ENCODE measurements around the gene MRPS6.

DNA sequence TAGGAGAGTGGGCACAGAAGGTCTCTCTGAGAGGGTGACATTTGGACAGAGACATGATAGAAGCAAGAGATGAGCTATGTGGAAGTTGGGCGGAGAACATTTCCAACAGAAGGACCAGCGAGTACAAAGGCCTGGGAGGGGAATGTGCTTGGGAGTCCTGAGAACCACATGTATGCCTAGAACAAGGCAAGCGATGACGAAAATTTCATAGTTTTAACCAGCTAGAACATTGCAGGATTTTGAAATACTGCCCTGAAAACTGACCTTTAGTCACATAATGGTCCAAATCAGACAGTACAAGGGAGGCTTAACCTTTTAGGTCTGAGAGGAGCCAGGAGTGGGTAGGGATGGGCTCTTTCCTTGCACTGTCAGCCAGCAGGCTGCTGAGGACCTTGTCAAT is 68.0 kb downstream of the MRPS6 start:
- TF ChIP-seq, protein P1, sequence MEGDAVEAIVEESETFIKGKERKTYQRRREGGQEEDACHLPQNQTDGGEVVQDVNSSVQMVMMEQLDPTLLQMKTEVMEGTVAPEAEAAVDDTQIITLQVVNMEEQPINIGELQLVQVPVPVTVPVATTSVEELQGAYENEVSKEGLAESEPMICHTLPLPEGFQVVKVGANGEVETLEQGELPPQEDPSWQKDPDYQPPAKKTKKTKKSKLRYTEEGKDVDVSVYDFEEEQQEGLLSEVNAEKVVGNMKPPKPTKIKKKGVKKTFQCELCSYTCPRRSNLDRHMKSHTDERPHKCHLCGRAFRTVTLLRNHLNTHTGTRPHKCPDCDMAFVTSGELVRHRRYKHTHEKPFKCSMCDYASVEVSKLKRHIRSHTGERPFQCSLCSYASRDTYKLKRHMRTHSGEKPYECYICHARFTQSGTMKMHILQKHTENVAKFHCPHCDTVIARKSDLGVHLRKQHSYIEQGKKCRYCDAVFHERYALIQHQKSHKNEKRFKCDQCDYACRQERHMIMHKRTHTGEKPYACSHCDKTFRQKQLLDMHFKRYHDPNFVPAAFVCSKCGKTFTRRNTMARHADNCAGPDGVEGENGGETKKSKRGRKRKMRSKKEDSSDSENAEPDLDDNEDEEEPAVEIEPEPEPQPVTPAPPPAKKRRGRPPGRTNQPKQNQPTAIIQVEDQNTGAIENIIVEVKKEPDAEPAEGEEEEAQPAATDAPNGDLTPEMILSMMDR (IDR thresholded peaks at IDR 0.05 in 2 of 3, conservative IDR thresholded peaks at IDR 0.05 in 1 of 3; ENCODE audit: control insufficient read depth in 2 of 3, extremely low read depth in 1 of 3, insufficient read depth in 1 of 3, low read depth in 3 of 3, low read length in 3 of 3) = no peak
- TF ChIP-seq EZH2 (IDR thresholded peaks at IDR 0.05; ENCODE audit: borderline replicate concordance, control insufficient read depth, low read depth, low read length) (no peak), CHD2 (IDR thresholded peaks at IDR 0.05; ENCODE audit: borderline replicate concordance, low read depth, low read length) (no peak), MYB (IDR thresholded peaks at IDR 0.05; ENCODE audit: borderline replicate concordance, low read depth, low read length) (no peak), RAD21 (IDR thresholded peaks at IDR 0.05; ENCODE audit: insufficient read depth, low read depth, low read length) (no peak), TAF1 (IDR thresholded peaks at IDR 0.05; ENCODE audit: borderline replicate concordance, low read depth, low read length) (no peak), HDAC2 (IDR thresholded peaks at IDR 0.05) (no peak)
- TF ChIP-seq, protein P2, sequence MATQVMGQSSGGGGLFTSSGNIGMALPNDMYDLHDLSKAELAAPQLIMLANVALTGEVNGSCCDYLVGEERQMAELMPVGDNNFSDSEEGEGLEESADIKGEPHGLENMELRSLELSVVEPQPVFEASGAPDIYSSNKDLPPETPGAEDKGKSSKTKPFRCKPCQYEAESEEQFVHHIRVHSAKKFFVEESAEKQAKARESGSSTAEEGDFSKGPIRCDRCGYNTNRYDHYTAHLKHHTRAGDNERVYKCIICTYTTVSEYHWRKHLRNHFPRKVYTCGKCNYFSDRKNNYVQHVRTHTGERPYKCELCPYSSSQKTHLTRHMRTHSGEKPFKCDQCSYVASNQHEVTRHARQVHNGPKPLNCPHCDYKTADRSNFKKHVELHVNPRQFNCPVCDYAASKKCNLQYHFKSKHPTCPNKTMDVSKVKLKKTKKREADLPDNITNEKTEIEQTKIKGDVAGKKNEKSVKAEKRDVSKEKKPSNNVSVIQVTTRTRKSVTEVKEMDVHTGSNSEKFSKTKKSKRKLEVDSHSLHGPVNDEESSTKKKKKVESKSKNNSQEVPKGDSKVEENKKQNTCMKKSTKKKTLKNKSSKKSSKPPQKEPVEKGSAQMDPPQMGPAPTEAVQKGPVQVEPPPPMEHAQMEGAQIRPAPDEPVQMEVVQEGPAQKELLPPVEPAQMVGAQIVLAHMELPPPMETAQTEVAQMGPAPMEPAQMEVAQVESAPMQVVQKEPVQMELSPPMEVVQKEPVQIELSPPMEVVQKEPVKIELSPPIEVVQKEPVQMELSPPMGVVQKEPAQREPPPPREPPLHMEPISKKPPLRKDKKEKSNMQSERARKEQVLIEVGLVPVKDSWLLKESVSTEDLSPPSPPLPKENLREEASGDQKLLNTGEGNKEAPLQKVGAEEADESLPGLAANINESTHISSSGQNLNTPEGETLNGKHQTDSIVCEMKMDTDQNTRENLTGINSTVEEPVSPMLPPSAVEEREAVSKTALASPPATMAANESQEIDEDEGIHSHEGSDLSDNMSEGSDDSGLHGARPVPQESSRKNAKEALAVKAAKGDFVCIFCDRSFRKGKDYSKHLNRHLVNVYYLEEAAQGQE (IDR thresholded peaks at IDR 0.05; ENCODE audit: low read depth, low read length) = no peak
- TF ChIP-seq, protein P3, sequence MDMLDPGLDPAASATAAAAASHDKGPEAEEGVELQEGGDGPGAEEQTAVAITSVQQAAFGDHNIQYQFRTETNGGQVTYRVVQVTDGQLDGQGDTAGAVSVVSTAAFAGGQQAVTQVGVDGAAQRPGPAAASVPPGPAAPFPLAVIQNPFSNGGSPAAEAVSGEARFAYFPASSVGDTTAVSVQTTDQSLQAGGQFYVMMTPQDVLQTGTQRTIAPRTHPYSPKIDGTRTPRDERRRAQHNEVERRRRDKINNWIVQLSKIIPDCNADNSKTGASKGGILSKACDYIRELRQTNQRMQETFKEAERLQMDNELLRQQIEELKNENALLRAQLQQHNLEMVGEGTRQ (IDR thresholded peaks at IDR 0.05; ENCODE audit: borderline replicate concordance, low read depth, low read length) = no peak
- TF ChIP-seq, protein P4, sequence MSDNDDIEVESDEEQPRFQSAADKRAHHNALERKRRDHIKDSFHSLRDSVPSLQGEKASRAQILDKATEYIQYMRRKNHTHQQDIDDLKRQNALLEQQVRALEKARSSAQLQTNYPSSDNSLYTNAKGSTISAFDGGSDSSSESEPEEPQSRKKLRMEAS (IDR thresholded peaks at IDR 0.05; ENCODE audit: low read depth, low read length) = no peak

Measured in GM12878 (cell line).